ENCODE results near the gene LRRC74B.
"Not testable (repeated sequence)": the region's sequence is repeated elsewhere in the genome, so short reads cannot be mapped to it uniquely, and the experiment has no call there.

LRRC74B gene

DNA sequence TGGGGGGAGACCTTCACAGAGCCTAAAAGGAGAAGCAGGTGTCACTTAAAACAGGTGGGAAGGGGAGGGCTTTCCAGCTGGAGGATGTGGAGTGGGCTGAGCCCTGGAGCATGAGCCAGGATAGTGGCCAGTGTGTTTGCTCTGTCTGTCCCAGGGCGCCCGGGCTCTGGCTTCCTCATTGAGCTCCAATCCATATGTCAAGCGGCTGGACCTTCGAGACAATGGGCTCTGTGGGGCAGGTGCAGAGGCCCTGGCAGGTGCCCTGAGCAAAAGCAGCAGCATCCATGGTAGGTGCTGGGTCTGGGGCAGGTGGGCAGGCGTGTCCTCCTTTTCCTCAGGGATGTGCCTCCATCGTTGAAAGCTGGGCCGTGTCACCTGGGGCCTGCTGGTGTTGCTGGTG lies 2.0 kb downstream of the LRRC74B start:
- Histone ChIP-seq H3K36me3 (ENCODE audit: control insufficient read depth, insufficient read depth, low read length) (no peaks in the 10 kb centered on the region), H3K9ac (no peak overlapping the region), H3K79me2 (no peaks in the 10 kb centered on the region), H3K27me3 (ENCODE audit: control insufficient read depth, insufficient read depth, low read length) (no peaks in the 10 kb centered on the region), H3K27ac (no peak overlapping the region), H3K4me1 (peaks cover 4% of the 10 kb centered on the region), H3K4me2 (ENCODE audit: low read length) (no peak overlapping the region), H2AFZ (no peak overlapping the region), H3K4me3 (ENCODE audit: low read depth, low read length) (no peak overlapping the region), H3K9me3 (ENCODE audit: control insufficient read depth, low read length) (no peaks in the 10 kb centered on the region)
- TF ChIP-seq, protein P1, sequence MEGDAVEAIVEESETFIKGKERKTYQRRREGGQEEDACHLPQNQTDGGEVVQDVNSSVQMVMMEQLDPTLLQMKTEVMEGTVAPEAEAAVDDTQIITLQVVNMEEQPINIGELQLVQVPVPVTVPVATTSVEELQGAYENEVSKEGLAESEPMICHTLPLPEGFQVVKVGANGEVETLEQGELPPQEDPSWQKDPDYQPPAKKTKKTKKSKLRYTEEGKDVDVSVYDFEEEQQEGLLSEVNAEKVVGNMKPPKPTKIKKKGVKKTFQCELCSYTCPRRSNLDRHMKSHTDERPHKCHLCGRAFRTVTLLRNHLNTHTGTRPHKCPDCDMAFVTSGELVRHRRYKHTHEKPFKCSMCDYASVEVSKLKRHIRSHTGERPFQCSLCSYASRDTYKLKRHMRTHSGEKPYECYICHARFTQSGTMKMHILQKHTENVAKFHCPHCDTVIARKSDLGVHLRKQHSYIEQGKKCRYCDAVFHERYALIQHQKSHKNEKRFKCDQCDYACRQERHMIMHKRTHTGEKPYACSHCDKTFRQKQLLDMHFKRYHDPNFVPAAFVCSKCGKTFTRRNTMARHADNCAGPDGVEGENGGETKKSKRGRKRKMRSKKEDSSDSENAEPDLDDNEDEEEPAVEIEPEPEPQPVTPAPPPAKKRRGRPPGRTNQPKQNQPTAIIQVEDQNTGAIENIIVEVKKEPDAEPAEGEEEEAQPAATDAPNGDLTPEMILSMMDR (IDR thresholded peaks at IDR 0.05): no peak

DNA sequence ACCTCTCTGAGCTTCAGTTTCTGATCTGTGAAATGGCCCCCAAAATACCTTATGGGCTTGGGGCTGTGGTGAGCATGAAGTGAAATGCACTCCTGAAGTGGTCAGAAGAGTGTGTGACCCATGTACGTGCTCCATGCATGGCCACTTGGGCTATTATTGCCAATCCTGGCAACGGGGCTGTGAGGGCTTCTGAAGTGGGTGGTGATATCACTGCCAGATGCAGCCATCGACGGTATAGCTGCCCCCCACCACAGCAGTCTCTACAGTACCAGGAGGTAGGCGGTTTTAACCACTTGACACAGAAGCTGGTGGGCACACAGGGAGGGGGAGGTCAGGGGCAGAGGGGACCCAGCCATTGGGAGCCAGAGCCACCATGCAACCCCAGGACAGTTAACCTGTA lies 2.7 kb downstream of the LRRC74B start:
- H3K4me2 ChIP-seq (ENCODE audit: low read length); H3K4me3 ChIP-seq (ENCODE audit: low read depth, low read length); H2AFZ ChIP-seq; H3K27ac ChIP-seq; H3K9me3 ChIP-seq (ENCODE audit: control insufficient read depth, low read length); H3K4me1 ChIP-seq; H3K9ac ChIP-seq; H3K36me3 ChIP-seq (ENCODE audit: control insufficient read depth, insufficient read depth, low read length); H3K27me3 ChIP-seq (ENCODE audit: control insufficient read depth, insufficient read depth, low read length); H3K79me2 ChIP-seq: not testable (repeated sequence)

DNA sequence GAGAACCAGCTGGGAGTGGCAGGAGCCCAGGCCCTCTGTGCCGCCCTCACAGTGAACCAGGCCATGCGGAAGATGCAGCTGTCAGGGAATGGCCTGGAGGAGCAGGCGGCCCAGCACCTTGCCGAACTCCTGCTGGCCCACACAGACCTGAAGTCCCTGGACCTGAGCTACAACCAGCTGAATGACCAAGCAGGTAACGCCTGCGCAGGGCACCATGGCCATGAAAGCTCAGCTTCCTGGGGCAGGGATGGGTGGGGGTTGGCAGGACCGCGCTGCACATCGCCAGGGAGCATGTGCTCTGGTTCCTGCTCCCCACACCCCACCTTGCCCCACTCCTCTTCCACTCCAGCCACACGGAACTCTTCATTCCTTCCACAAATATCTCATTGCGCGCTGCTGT lies 3.2 kb downstream of the LRRC74B start:
- not testable (repeated sequence) for H2AFZ ChIP-seq; H3K27me3 ChIP-seq (ENCODE audit: control insufficient read depth, insufficient read depth, low read length); H3K4me2 ChIP-seq (ENCODE audit: low read length); H3K9me3 ChIP-seq (ENCODE audit: control insufficient read depth, low read length); H3K4me3 ChIP-seq (ENCODE audit: low read depth, low read length); H3K9ac ChIP-seq; H3K79me2 ChIP-seq; H3K36me3 ChIP-seq (ENCODE audit: control insufficient read depth, insufficient read depth, low read length); H3K27ac ChIP-seq; H3K4me1 ChIP-seq

DNA sequence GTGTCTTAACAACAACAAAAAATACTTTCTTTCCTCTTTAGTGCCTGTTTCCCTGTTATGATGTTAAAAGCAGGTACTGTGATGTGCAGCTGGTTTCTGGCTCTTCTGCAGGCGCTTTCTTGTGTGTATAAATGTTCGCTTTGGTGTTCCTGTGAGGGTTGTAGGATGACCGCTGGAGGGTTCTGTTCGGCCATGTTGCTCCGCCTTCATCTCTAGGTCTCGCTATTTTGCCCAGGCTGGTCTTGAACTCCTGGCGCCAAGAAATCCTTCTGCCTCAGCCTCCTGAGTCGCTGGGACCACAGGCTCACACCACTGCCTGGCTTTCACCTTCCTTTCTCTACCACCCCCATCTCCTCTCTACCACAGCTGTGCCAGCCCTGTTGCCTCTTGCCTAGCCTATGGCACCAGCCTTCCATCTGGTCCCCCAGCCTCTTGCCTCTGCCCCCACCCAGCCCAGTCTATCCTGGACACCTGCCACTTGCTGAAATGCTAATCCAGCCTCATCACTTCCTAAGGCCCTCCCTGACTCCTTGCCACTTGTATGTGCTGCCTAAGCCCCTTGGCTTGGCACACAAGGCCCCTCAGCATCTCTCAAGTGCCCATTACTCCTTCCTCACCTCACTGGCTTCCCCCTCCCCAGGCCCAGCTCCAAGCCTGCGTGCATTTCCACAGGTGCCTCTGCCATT lies 5.5 kb downstream of the LRRC74B start:
- no peak overlapping the region for H3K4me2 ChIP-seq (ENCODE audit: low read length)
- H3K36me3 ChIP-seq (ENCODE audit: control insufficient read depth, insufficient read depth, low read length): no peaks in the 10 kb centered on the region
- no peaks in the 10 kb centered on the region for H3K79me2 ChIP-seq
- TF ChIP-seq, protein P1 (IDR thresholded peaks at IDR 0.05): no peak
- no peaks in the 10 kb centered on the region for H3K9me3 ChIP-seq (ENCODE audit: control insufficient read depth, low read length)
- no peak overlapping the region for H2AFZ ChIP-seq
- no peaks in the 10 kb centered on the region for H3K27me3 ChIP-seq (ENCODE audit: control insufficient read depth, insufficient read depth, low read length)
- no peaks in the 10 kb centered on the region for H3K4me1 ChIP-seq
- no peak overlapping the region for H3K9ac ChIP-seq
- no peak overlapping the region for H3K4me3 ChIP-seq (ENCODE audit: low read depth, low read length)
- no peak overlapping the region for H3K27ac ChIP-seq

DNA sequence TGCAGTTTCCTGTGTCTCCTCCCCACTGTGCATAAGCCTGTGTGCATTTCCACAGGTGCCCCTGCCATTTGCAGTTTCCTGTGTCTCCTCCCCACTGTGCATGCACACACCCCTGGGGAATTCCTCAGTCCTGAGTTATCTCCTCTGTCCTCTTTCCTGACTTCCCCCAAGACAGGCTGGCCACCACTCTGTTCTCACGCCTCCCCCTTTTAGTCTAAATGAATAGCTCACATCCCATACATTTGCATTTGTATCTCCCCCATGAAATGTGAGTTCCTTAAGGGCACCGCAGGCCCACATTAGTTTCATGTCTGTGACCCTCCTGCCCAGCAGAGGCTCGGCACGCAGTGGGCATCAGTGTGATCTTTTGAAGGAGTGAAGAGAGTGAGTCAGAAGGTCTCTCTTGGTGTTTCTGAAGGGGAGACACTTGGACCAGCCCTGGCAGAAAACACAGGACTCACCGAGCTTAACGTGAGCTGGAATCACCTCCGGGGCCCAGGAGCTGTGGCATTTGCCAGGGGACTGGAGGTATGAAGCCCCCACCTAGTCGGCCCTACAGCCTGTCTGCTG lies 6.2 kb downstream of the LRRC74B start:
- Histone ChIP-seq H3K9ac (no peak overlapping the region), H3K4me2 (ENCODE audit: low read length) (no peak overlapping the region), H3K27ac (no peak overlapping the region), H3K27me3 (ENCODE audit: control insufficient read depth, insufficient read depth, low read length) (no peaks in the 10 kb centered on the region), H3K79me2 (no peaks in the 10 kb centered on the region), H3K9me3 (ENCODE audit: control insufficient read depth, low read length) (no peaks in the 10 kb centered on the region), H2AFZ (no peak overlapping the region), H3K4me3 (ENCODE audit: low read depth, low read length) (no peak overlapping the region), H3K36me3 (ENCODE audit: control insufficient read depth, insufficient read depth, low read length) (no peaks in the 10 kb centered on the region), H3K4me1 (no peaks in the 10 kb centered on the region)
- TF ChIP-seq, protein P1 (IDR thresholded peaks at IDR 0.05): no peak
